ENCODE data around the gene NAT10. TPM values are rescaled to one million over a fixed set of nuclear protein-coding genes. Genes with fewer than 3 reads are reported as not detected.

Gene NAT10
- total RNA-seq, 4 donors from 2014 or later, result 17.6 to 35.9 (median 32.6) TPM

DNA sequence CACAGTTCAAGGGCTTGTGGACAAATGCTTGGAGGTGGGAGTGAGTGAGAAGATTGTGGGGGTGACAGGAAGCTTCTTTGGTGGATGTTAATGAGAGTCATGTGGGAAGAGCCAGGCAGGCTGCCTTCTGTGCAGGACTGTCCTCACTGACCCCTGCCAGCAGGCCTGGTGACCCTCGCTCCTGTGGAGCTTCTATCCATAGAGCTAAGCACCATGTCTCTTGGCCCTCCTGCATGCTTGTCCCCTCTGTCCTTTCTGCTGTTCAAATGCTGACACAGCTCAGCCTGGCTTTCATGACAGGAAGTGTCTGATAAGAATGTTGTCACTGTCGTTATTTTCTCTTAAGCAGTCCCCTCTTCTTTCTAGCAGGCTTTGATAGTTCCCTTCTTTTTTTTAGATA lies 37.6 kb downstream of the NAT10 start:
- TF ChIP-seq, protein P1, sequence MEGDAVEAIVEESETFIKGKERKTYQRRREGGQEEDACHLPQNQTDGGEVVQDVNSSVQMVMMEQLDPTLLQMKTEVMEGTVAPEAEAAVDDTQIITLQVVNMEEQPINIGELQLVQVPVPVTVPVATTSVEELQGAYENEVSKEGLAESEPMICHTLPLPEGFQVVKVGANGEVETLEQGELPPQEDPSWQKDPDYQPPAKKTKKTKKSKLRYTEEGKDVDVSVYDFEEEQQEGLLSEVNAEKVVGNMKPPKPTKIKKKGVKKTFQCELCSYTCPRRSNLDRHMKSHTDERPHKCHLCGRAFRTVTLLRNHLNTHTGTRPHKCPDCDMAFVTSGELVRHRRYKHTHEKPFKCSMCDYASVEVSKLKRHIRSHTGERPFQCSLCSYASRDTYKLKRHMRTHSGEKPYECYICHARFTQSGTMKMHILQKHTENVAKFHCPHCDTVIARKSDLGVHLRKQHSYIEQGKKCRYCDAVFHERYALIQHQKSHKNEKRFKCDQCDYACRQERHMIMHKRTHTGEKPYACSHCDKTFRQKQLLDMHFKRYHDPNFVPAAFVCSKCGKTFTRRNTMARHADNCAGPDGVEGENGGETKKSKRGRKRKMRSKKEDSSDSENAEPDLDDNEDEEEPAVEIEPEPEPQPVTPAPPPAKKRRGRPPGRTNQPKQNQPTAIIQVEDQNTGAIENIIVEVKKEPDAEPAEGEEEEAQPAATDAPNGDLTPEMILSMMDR (IDR thresholded peaks at IDR 0.05), result no peak
- no peak for TF ChIP-seq POLR2A (IDR thresholded peaks at IDR 0.05)
- Histone ChIP-seq H3K4me1 (no peaks in the 10 kb centered on the region), H3K9me3 (no peaks in the 10 kb centered on the region), H3K36me3 (peaks cover 19 to 100% (median 63%) of the 10 kb centered on the region in 3 donors), H3K27ac (no peak overlapping the region), H3K4me3 (no peak overlapping the region), H3K27me3 (no peaks in the 10 kb centered on the region)
- intact Hi-C loops (cut with DNase I), result no loop called here
- WGBS, 2 donors, result 75 to 85% methylated on average over 2 of the region's 2 CpGs
- DNase-seq, result no peak

DNA sequence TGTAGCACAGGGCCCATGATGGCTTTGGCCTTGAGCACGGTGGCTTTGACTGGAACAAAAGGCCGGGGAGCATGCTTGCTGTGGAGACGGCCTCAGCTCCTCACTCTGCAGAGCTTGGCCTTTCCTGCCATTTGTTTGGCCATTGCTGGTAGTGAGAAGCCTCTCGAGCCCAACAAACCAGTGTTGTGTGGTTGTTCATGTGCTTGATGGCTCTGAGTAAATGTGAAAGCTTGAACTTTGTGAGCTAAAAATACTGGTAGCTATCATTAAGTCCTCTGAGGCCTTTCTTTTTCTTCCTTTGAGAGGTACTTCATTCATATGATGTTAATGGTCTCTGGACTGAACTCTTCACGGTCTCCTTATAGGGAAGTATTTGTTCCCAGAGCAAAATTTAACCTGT lies 39.6 kb downstream of the NAT10 start:
- intact Hi-C loops (cut with DNase I), result no loop called here
- Histone ChIP-seq H3K9me3 (no peaks in the 10 kb centered on the region), H3K4me1 (no peaks in the 10 kb centered on the region), H3K36me3 (peaks cover 28 to 100% (median 54%) of the 10 kb centered on the region in 3 donors), H3K27ac (no peak overlapping the region), H3K27me3 (no peaks in the 10 kb centered on the region), H3K4me3 (no peak overlapping the region)
- TF ChIP-seq POLR2A (IDR thresholded peaks at IDR 0.05), result no peak
- TF ChIP-seq, protein P1 (IDR thresholded peaks at IDR 0.05), result no peak
- WGBS, 2 donors, result 89 to 100% methylated on average over 2 to 3 of the region's 5 CpGs
- no peak for DNase-seq

DNA sequence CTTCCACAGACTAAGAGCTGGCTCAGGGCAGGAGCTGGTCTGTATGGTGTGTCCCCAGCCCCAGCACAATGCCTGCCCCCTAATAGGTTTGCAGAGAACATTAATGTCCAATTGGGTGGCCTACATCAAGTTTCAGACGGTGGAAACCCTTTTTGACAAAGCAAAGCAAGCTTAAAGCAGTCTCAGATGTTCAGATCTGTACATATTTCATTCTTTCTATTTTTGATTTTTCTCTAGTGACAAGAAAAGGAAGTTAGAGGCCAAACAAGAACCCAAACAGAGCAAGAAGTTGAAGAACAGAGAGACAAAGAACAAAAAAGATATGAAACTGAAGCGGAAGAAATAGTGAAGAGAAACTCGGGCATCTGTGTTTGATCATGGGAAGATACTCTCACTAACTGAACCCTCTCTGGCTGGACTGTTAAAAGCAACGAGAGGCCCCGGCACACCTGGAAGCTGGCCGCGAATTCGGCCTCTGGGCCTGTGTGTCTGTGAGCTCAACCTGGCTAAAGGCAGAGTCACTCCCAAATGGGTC lies 40.5 kb downstream of the NAT10 start:
- no peaks in the 10 kb centered on the region for H3K4me1 ChIP-seq
- 73 to 81% methylated on average over 8 of the region's 8 CpGs for WGBS, 2 donors
- no peaks in the 10 kb centered on the region for H3K27me3 ChIP-seq
- no peak overlapping the region for H3K4me3 ChIP-seq
- H3K9me3 ChIP-seq, result no peaks in the 10 kb centered on the region
- intact Hi-C loops (cut with DNase I), result no loop called here
- no peak overlapping the region for H3K27ac ChIP-seq
- TF ChIP-seq, protein P1 (IDR thresholded peaks at IDR 0.05), result no peak
- peaks cover 23 to 100% (median 46%) of the 10 kb centered on the region in 3 donors for H3K36me3 ChIP-seq
- no peak for DNase-seq

DNA sequence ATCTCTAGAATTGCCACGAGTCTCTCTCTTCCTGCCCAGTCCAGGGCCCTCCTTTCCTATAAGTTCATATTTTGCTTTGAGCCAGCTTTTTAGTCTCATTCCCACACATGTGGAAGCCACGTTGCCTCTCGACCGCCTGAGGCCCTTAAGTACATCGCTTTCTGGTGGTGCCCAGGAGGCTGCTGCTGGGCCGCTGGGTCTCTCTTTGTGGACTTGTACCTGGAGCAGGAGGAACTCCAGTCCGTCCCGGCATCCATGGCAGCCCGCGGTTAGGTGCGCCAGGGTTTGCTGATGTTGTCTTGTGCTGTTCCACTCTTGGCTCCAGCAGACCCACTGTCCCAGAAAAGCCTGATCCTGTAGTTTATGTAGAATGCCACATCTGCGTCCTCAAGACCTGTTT lies 41.0 kb downstream of the NAT10 start:
- TF ChIP-seq, protein P1 (IDR thresholded peaks at IDR 0.05), result no peak
- no peak for TF ChIP-seq POLR2A (IDR thresholded peaks at IDR 0.05)
- no peak for DNase-seq
- no peaks in the 10 kb centered on the region for H3K9me3 ChIP-seq
- H3K4me1 ChIP-seq, result no peaks in the 10 kb centered on the region
- 85 to 86% methylated on average over 9 to 11 of the region's 12 CpGs for WGBS, 2 donors
- no peaks in the 10 kb centered on the region for H3K27me3 ChIP-seq
- H3K36me3 ChIP-seq, result peaks cover 23 to 100% (median 43%) of the 10 kb centered on the region in 3 donors
- H3K4me3 ChIP-seq, result no peak overlapping the region
- intact Hi-C loops (cut with DNase I), result no loop called here
- no peak overlapping the region for H3K27ac ChIP-seq

DNA sequence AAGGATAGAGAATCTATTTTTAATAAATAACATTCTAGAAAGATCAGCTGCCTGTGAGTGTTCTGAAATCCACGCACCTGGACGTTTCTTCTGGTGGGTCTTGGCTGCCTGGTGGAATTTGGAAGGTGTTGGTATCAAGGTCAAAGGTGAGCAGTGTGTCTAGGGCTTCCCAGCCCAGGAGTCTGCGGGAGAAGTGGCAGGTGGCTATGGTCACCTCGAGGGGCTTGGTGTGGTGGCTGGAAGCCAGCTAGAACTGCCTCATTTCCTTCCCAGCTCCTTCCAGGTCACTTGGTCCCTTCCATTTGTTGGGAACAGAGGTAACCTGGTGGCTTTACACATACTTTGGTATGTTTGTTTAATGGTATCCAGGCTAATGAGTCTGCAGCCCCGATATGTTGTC lies 41.4 kb downstream of the NAT10 start:
- Histone ChIP-seq H3K36me3 (peaks cover 23 to 100% (median 38%) of the 10 kb centered on the region in 3 donors), H3K27me3 (no peaks in the 10 kb centered on the region), H3K4me1 (no peaks in the 10 kb centered on the region), H3K4me3 (no peak overlapping the region), H3K27ac (no peak overlapping the region), H3K9me3 (no peaks in the 10 kb centered on the region)
- 80 to 81% methylated on average over 5 of the region's 5 CpGs for WGBS, 2 donors
- DNase-seq, result no peak
- intact Hi-C loops (cut with DNase I), result no loop called here
- TF ChIP-seq, protein P1 (IDR thresholded peaks at IDR 0.05), result no peak
- TF ChIP-seq POLR2A (IDR thresholded peaks at IDR 0.05), result no peak
